ENCODE measurements around the gene C2orf15. TPM values are rescaled to one million over a fixed set of nuclear protein-coding genes. Genes with fewer than 3 reads are reported as not detected.

The C2orf15 gene
- total RNA-seq, 1 experiment from 2014 or later: 1.5 TPM

DNA sequence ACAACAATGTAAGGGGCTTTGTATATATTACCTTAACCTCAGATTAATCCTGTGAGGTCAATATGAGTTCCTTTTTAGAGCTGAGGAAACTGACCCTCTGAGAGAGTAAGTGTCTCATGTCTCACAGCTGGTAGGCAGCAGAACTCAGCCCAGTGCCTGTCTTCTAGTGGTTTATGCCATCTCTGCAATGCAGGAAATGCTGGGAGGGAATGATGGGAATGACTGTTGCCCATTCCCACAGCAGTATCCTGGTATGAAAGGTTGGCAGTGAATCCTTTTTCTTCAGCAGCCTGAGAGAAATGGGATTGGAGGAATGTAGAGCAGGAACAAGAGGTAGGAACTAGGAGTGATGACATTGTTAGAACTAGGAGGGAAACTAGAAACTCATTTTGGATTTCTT, 45.5 kb downstream of the C2orf15 start:
- TF ChIP-seq TCF7L2 (IDR thresholded peaks at IDR 0.05; ENCODE audit: low read depth, low read length): no peak
- TF ChIP-seq, protein P1, sequence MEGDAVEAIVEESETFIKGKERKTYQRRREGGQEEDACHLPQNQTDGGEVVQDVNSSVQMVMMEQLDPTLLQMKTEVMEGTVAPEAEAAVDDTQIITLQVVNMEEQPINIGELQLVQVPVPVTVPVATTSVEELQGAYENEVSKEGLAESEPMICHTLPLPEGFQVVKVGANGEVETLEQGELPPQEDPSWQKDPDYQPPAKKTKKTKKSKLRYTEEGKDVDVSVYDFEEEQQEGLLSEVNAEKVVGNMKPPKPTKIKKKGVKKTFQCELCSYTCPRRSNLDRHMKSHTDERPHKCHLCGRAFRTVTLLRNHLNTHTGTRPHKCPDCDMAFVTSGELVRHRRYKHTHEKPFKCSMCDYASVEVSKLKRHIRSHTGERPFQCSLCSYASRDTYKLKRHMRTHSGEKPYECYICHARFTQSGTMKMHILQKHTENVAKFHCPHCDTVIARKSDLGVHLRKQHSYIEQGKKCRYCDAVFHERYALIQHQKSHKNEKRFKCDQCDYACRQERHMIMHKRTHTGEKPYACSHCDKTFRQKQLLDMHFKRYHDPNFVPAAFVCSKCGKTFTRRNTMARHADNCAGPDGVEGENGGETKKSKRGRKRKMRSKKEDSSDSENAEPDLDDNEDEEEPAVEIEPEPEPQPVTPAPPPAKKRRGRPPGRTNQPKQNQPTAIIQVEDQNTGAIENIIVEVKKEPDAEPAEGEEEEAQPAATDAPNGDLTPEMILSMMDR (IDR thresholded peaks at IDR 0.05): no peak
- no peak for TF ChIP-seq POLR2AphosphoS5 (IDR thresholded peaks at IDR 0.05; ENCODE audit: low read depth, low read length)
- no peak for TF ChIP-seq SIN3A (IDR thresholded peaks at IDR 0.05; ENCODE audit: borderline replicate concordance, insufficient read depth, low read depth, low read length)
- TF ChIP-seq REST (IDR thresholded peaks at IDR 0.05; ENCODE audit: insufficient read depth in 1 of 2, low read depth in 2 of 2, low read length in 1 of 2): no peak
- in situ Hi-C loops (cut with HindIII; ENCODE audit: low pct_unique_long_range_greater_than_20kb, low sequenced_read_pairs): no loop called here

GRCh38 chr2:99188357-99188756, 46.9 kb downstream of the C2orf15 start:
- DNase-seq (ENCODE audit: low read depth, low spot score) (no peak), ATAC-seq (no peak)
- CTCF ChIA-PET: no interaction called here
- no peaks in the 10 kb centered on the region for H3K36me3 ChIP-seq (ENCODE audit: control insufficient read depth, insufficient read depth, low read length)
- no peak overlapping the region for H3K4me3 ChIP-seq (ENCODE audit: low read depth in 2 of 2, low read length in 2 of 2)
- TF ChIP-seq, protein P1 (IDR thresholded peaks at IDR 0.05): no peak
- no peak for TF ChIP-seq POLR2AphosphoS5 (IDR thresholded peaks at IDR 0.05; ENCODE audit: low read depth, low read length)
- TF ChIP-seq REST (IDR thresholded peaks at IDR 0.05; ENCODE audit: insufficient read depth in 1 of 2, low read depth in 2 of 2, low read length in 1 of 2): no peak
- TF ChIP-seq TCF7L2 (IDR thresholded peaks at IDR 0.05; ENCODE audit: low read depth, low read length): no peak
- TF ChIP-seq SIN3A (IDR thresholded peaks at IDR 0.05; ENCODE audit: borderline replicate concordance, insufficient read depth, low read depth, low read length): no peak
- in situ Hi-C loops (cut with HindIII; ENCODE audit: low pct_unique_long_range_greater_than_20kb, low sequenced_read_pairs) (no loop called here), intact Hi-C loops (cut with micrococcal nuclease; ENCODE audit: unreplicated experiment) (no loop called here)
- H3K9me3 ChIP-seq (ENCODE audit: control insufficient read depth, insufficient read depth, low read depth, low read length): no peaks in the 10 kb centered on the region
- no peaks in the 10 kb centered on the region for H3K27me3 ChIP-seq (ENCODE audit: control insufficient read depth, insufficient read depth, low read length)
- H3K4me1 ChIP-seq (ENCODE audit: control insufficient read depth, insufficient read depth, low read length): no peaks in the 10 kb centered on the region
- POLR2A ChIA-PET: no interaction called here
- BruUV-seq (replicated peaks): no TSS peak
- no peak overlapping the region for H3K27ac ChIP-seq (ENCODE audit: low read length)

More for the DNA sequence above, 45.5 kb downstream of the C2orf15 start:
- Histone ChIP-seq H3K4me1 (ENCODE audit: control insufficient read depth, insufficient read depth, low read length) (peaks cover 6% of the 10 kb centered on the region), H3K27me3 (ENCODE audit: control insufficient read depth, insufficient read depth, low read length) (no peaks in the 10 kb centered on the region), H3K36me3 (ENCODE audit: control insufficient read depth, insufficient read depth, low read length) (no peaks in the 10 kb centered on the region), H3K9me3 (ENCODE audit: control insufficient read depth, insufficient read depth, low read depth, low read length) (no peaks in the 10 kb centered on the region), H3K27ac (ENCODE audit: low read length) (no peak overlapping the region), H3K4me3 (ENCODE audit: low read depth in 2 of 2, low read length in 2 of 2) (no peak overlapping the region)
- DNase-seq (ENCODE audit: low read depth, low spot score) (no peak), ATAC-seq (no peak)
- ChIA-PET POLR2A (interaction anchor here (0.7 kb wide), 1 partner anchor 11 kb away, joined by 3 read pairs; no protein-coding TSS in a partner anchor), CTCF (no interaction called here)
- no TSS peak for BruUV-seq (replicated peaks)
- intact Hi-C loops (cut with micrococcal nuclease; ENCODE audit: unreplicated experiment): no loop called here

Measured in Panc1 (cell line).